ENCODE measurements around the gene NRL. TPM values are rescaled to one million over a fixed set of nuclear protein-coding genes. Genes with fewer than 3 reads are reported as not detected.

Gene NRL
- total and polyA plus RNA-seq, 10 of the 15 experiments (the other 5 are each of a cell fraction or from before 2014, with no cell fraction given), result 0.11 to 4.4 (median 2.2) TPM

- TF ChIP-seq USF2 (IDR thresholded peaks at IDR 0.05; ENCODE audit: borderline replicate concordance, low read depth, low read length) (no peak), NR2C2 (IDR thresholded peaks at IDR 0.05; ENCODE audit: borderline replicate concordance, control insufficient read depth, insufficient read length, low read depth) (no peak), SUPT20H (IDR thresholded peaks at IDR 0.05; ENCODE audit: borderline replicate concordance, control insufficient read depth, low read depth, low read length) (no peak), IKZF2 (IDR thresholded peaks at IDR 0.05) (no peak), EGR1 (IDR thresholded peaks at IDR 0.05; ENCODE audit: borderline replicate concordance in 1 of 2, low read depth in 2 of 2, low read length in 2 of 2) (no peak), PBX3 (IDR thresholded peaks at IDR 0.05; ENCODE audit: insufficient replicate concordance, low read depth, low read length) (no peak), RFX5 (IDR thresholded peaks at IDR 0.05; ENCODE audit: low read depth, low read length) (no peak)
Measured at GRCh38 chr14:24070285-24071143, 44.2 kb downstream of the NRL start (continued).

- DNase-seq (ENCODE audit: low read depth, low spot score), result no peak
- ChIA-PET POLR2A (no interaction called here), RAD21 (ENCODE audit: unreplicated experiment) (no interaction called here), CTCF (interaction anchor here (1.1 to 2.7 kb wide), 3 partner anchors 11 to 45 kb away, joined by 3 to 10 read pairs (median 4); partner anchors contain the start of gene DCAF11), SMC1A (ENCODE audit: uncharacterized antibody, unreplicated experiment) (interaction anchor here (1.5 kb wide), 1 partner anchor 11 kb away, joined by 4 read pairs; no protein-coding TSS in a partner anchor)
- H3K9ac ChIP-seq (ENCODE audit: control insufficient read depth, insufficient read depth, low read length), result no peak overlapping the region
- WGBS (ENCODE audit: insufficient coverage, insufficient replicate concordance, low lambda C conversion rate, missing lambda C conversion rate), result 27% methylated on average over 5 of the region's 6 CpGs
- intact Hi-C loops (cut with micrococcal nuclease; ENCODE audit: unreplicated experiment) (no loop called here), in situ Hi-C loops (cut with MboI) (no loop called here)
- no peak for ATAC-seq
- H3K9me3 ChIP-seq (replicated peaks; ENCODE audit: control insufficient read depth, insufficient read depth, low read length), result no peaks in the 10 kb centered on the region
- H3K79me2 ChIP-seq (ENCODE audit: control insufficient read depth, insufficient read depth, low read length), result no peaks in the 10 kb centered on the region
- no peaks in the 10 kb centered on the region; the same call in 1 of the 2 replicates for H4K20me1 ChIP-seq (ENCODE audit: control insufficient read depth, insufficient read depth)
- peaks cover 0 to 2% of the 10 kb centered on the region in 2 experiments; a peak in 2 of 4 replicates for H3K27me3 ChIP-seq (replicated peaks in 1 of 2; ENCODE audit: control insufficient read depth in 2 of 2, insufficient read depth in 2 of 2, low read length in 1 of 2)
- H3K4me1 ChIP-seq (ENCODE audit: control insufficient read depth, insufficient read depth, low read length), result no peaks in the 10 kb centered on the region
- FAIRE-seq, result no peak
- no TSS peak for BruUV-seq (replicated peaks)
- no peak overlapping the region for H2AFZ ChIP-seq (ENCODE audit: control insufficient read depth, low read depth, low read length)
- no peaks in the 10 kb centered on the region for H3K36me3 ChIP-seq (ENCODE audit: control insufficient read depth in 2 of 2, insufficient read depth in 2 of 2, low read length in 1 of 2)
- no peak overlapping the region for H3K4me2 ChIP-seq (ENCODE audit: control insufficient read depth, insufficient read depth)
- no peak overlapping the region for H3K4me3 ChIP-seq
- H3K27ac ChIP-seq (ENCODE audit: control insufficient read depth, insufficient read depth), result no peak overlapping the region
- TF ChIP-seq SREBF2 (IDR thresholded peaks at IDR 0.05; ENCODE audit: low read length) (no peak), PAX8 (IDR thresholded peaks at IDR 0.05) (no peak), TCF7 (IDR thresholded peaks at IDR 0.05; ENCODE audit: borderline replicate concordance) (no peak), MAX (IDR thresholded peaks at IDR 0.05; ENCODE audit: low read depth, low read length) (no peak), ZNF207 (IDR thresholded peaks at IDR 0.05; ENCODE audit: borderline replicate concordance) (no peak), ZNF217 (IDR thresholded peaks at IDR 0.05) (no peak), HDAC2 (IDR thresholded peaks at IDR 0.05) (no peak), ZNF592 (IDR thresholded peaks at IDR 0.05) (no peak), FOXK2 (IDR thresholded peaks at IDR 0.05) (no peak), PAX5 (IDR thresholded peaks at IDR 0.05; ENCODE audit: borderline replicate concordance, low read depth, low read length) (no peak)
Measured at GRCh38 chr14:24069411-24069735, 45.4 kb downstream of the NRL start.

Measured in GM12878 (cell line).